ENCODE data around the gene TMEM91.
A peak's percentile ranks its signal among the peaks of the same experiment; 100 is the strongest.

The TMEM91 gene

DNA sequence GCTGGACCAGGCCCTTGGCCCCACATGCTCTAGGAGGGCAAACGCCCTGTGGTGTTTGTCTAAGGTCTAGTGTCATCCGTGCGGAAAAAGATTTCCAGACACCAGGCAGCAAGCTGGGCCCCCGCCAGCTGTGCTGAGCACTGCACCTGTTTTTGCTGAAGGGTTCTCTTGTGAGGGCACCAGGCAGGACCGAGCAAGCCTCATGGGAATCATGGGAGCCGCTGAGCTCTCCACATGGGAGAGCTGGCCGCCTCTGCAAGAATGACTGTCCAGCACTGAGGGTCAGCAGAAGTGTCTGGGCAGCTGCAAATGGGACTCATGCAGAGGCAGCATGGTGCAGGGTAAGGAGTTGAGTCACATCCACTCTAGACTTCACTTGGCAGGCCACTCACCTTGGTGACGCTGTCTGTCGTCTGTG is 38.8 kb downstream of the TMEM91 start:
- Histone ChIP-seq H3K27me3 (ENCODE audit: low read depth, low read length) (no peaks in the 10 kb centered on the region), H3K4me1 (ENCODE audit: control insufficient read depth in 1 of 2, insufficient read depth in 2 of 2, low read length in 2 of 2) (no peaks in the 10 kb centered on the region), H3K4me3 (ENCODE audit: low read depth in 1 of 2, low read length in 2 of 2) (no peak overlapping the region), H3K36me3 (ENCODE audit: control insufficient read depth in 1 of 2, insufficient read depth in 2 of 2, low read length in 2 of 2) (peaks cover 44 to 80% of the 10 kb centered on the region in 2 donors), H3K27ac (ENCODE audit: low read length) (no peak overlapping the region), H3K9me3 (ENCODE audit: control insufficient read depth in 1 of 2, low read length in 2 of 2) (no peaks in the 10 kb centered on the region)

DNA sequence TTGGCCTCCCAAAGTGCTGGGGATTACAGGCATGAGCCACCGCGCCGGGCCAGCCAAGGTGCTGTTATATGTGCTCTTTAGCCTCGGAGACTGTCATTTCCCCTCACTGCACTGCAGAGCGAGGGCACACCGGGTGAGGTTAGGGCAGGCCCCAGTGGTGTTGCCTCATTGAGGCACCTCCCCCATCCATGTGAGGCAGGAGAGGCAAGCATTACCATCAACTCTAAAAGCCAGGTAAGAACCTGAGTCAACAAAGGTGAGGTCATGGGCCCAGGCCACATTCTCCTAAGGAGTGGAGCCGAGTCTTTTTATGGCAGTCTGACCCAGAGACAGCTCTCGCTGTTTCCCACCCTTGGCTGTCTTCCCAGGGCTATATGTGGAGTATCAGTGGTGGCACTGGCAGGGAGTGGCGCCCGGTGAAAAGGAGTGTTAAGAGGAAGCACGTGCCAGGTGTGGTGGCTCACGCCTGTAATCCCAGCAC is 39.9 kb downstream of the TMEM91 start:
- Histone ChIP-seq H3K9me3 (ENCODE audit: control insufficient read depth in 1 of 2, low read length in 2 of 2) (no peaks in the 10 kb centered on the region), H3K4me3 (ENCODE audit: low read depth in 1 of 2, low read length in 2 of 2) (no peak overlapping the region), H3K27ac (ENCODE audit: low read length) (no peak overlapping the region), H3K27me3 (ENCODE audit: low read depth, low read length) (no peaks in the 10 kb centered on the region), H3K4me1 (ENCODE audit: control insufficient read depth in 1 of 2, insufficient read depth in 2 of 2, low read length in 2 of 2) (peaks cover 0 to 4% of the 10 kb centered on the region in 2 donors), H3K36me3 (ENCODE audit: control insufficient read depth in 1 of 2, insufficient read depth in 2 of 2, low read length in 2 of 2) (peaks cover 39 to 83% of the 10 kb centered on the region in 2 donors)

DNA sequence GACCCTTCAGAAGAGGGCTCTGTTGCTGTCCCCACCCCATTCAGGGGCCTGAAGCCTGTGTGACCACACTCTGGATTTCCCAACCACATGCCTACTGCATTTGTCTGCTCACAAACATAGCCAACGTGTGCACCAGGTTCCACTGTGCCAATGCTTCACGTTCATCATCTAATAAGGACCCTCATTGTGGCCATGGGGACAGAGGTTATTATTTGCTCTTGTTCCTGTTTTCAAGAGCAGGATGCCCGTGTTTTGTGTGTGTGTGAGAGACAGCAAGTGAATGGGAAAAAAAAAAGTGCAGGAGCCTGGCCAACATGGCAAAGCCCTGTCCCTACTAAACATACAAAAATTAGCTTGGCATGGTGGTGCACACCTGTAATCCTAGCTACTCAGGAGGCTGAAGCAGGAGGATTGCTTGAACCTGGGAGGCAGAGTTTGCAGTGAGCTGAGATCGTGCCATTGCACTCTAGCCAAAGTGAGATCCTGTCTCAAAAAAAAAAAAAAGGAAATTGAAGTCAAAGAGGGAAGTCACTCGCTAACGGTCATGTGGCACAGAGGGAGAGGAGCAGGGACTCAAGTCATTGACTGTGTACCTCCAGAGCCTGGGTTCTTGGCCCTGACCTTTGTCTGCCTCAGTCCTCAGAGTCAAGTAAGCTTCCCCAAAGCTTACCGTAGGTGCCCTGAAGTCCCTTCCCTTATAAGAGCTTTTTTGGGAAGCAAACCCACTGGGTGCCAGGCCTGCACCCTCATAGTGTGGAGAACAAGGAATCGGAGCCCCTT is 44.0 kb downstream of the TMEM91 start:
- no peak overlapping the region for H3K4me3 ChIP-seq (ENCODE audit: low read depth in 1 of 2, low read length in 2 of 2)
- H3K4me1 ChIP-seq (ENCODE audit: control insufficient read depth in 1 of 2, insufficient read depth in 2 of 2, low read length in 2 of 2) = peaks cover 0 to 19% of the 10 kb centered on the region in 2 donors
- no peaks in the 10 kb centered on the region for H3K27me3 ChIP-seq (ENCODE audit: low read depth, low read length)
- peak overlapping the region; percentile 12 for H3K27ac ChIP-seq (ENCODE audit: low read length)
- peaks cover 28 to 82% of the 10 kb centered on the region in 2 donors for H3K36me3 ChIP-seq (ENCODE audit: control insufficient read depth in 1 of 2, insufficient read depth in 2 of 2, low read length in 2 of 2)
- no peaks in the 10 kb centered on the region for H3K9me3 ChIP-seq (ENCODE audit: control insufficient read depth in 1 of 2, low read length in 2 of 2)

DNA sequence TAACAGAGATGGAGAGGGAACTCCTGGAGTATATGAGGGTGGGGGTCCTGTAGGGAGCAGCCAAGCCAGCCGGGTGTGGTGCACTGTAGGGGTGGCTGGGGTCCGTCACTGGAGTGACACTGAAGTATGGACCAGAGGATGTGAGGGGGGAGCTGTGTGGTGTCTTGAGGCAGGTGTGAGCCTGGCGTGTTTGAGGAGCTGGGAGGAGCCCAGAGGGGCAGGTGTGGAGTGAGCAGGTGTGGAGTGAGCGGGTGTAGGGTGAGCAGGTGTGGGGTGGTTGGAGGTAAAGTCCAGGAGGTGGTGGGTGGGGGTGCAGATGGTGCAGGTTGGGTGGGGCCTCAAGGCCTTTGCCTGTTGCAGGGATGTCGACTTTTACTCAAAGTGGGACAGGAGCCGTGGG is 45.0 kb downstream of the TMEM91 start:
- H3K9me3 ChIP-seq (ENCODE audit: control insufficient read depth in 1 of 2, low read length in 2 of 2) = no peaks in the 10 kb centered on the region
- peaks cover 0 to 29% of the 10 kb centered on the region in 2 donors for H3K4me1 ChIP-seq (ENCODE audit: control insufficient read depth in 1 of 2, insufficient read depth in 2 of 2, low read length in 2 of 2)
- peak overlapping the region; percentile 12 for H3K27ac ChIP-seq (ENCODE audit: low read length)
- no peaks in the 10 kb centered on the region for H3K27me3 ChIP-seq (ENCODE audit: low read depth, low read length)
- H3K36me3 ChIP-seq (ENCODE audit: control insufficient read depth in 1 of 2, insufficient read depth in 2 of 2, low read length in 2 of 2) = peaks cover 23 to 80% of the 10 kb centered on the region in 2 donors
- H3K4me3 ChIP-seq (ENCODE audit: low read depth in 1 of 2, low read length in 2 of 2) = no peak overlapping the region

DNA sequence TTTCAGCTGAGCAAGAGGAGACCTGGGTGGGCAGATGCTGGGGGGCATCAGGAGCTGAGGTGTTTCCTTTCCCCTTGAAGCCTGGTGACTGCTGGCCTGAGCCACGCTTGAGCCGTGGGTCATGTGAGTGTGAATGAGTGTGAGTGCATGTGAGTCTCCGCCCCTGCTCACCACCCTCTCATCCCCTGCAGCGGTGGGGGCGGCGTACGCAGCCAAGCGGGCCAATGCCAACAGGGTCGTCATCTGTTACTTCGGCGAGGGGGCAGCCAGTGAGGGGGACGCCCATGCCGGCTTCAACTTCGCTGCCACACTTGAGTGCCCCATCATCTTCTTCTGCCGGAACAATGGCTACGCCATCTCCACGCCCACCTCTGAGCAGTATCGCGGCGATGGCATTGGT is 45.6 kb downstream of the TMEM91 start:
- Histone ChIP-seq H3K4me1 (ENCODE audit: control insufficient read depth in 1 of 2, insufficient read depth in 2 of 2, low read length in 2 of 2) (peaks cover 3 to 35% of the 10 kb centered on the region in 2 donors), H3K36me3 (ENCODE audit: control insufficient read depth in 1 of 2, insufficient read depth in 2 of 2, low read length in 2 of 2) (peaks cover 22 to 73% of the 10 kb centered on the region in 2 donors)

DNA sequence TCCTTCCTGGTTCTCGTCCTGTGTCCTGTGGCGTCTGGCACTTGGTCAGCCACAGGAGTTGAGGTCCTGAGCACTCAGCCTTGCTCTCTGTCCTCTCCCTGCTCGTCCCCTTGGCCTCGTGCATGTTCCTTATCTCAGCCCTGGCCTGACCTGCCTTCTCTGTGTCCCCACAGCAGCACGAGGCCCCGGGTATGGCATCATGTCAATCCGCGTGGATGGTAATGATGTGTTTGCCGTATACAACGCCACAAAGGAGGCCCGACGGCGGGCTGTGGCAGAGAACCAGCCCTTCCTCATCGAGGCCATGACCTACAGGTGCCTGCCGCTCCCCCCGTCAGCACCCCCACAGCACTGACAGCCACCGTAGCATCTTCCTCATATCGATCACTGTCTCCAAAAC is 46.1 kb downstream of the TMEM91 start:
- no peaks in the 10 kb centered on the region for H3K27me3 ChIP-seq (ENCODE audit: low read depth, low read length)
- H3K4me1 ChIP-seq (ENCODE audit: control insufficient read depth in 1 of 2, insufficient read depth in 2 of 2, low read length in 2 of 2) = peaks cover 4 to 37% of the 10 kb centered on the region in 2 donors
- peaks cover 22 to 69% of the 10 kb centered on the region in 2 donors for H3K36me3 ChIP-seq (ENCODE audit: control insufficient read depth in 1 of 2, insufficient read depth in 2 of 2, low read length in 2 of 2)
- no peak overlapping the region for H3K4me3 ChIP-seq (ENCODE audit: low read depth in 1 of 2, low read length in 2 of 2)
- no peaks in the 10 kb centered on the region for H3K9me3 ChIP-seq (ENCODE audit: control insufficient read depth in 1 of 2, low read length in 2 of 2)
- H3K27ac ChIP-seq (ENCODE audit: low read length) = no peak overlapping the region

More for the DNA sequence above, 45.6 kb downstream of the TMEM91 start:
- H3K9me3 ChIP-seq (ENCODE audit: control insufficient read depth in 1 of 2, low read length in 2 of 2) = no peaks in the 10 kb centered on the region
- H3K4me3 ChIP-seq (ENCODE audit: low read depth in 1 of 2, low read length in 2 of 2) = no peak overlapping the region
- H3K27ac ChIP-seq (ENCODE audit: low read length) = no peak overlapping the region
- no peaks in the 10 kb centered on the region for H3K27me3 ChIP-seq (ENCODE audit: low read depth, low read length)

DNA sequence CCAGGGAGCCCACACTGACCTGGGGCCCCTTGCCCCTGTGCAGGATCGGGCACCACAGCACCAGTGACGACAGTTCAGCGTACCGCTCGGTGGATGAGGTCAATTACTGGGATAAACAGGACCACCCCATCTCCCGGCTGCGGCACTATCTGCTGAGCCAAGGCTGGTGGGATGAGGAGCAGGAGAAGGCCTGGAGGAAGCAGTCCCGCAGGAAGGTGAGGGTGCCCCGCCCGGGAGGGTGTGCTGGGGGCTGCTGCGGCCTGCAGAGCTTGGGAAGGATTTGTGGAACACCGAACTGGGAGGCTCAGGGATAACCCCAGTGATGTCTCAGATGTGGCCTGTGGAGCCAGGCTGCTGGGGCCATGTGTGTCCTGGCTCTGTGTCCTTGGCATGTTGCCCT is 46.6 kb downstream of the TMEM91 start:
- H3K27ac ChIP-seq (ENCODE audit: low read length) = no peak overlapping the region
- no peaks in the 10 kb centered on the region for H3K9me3 ChIP-seq (ENCODE audit: control insufficient read depth in 1 of 2, low read length in 2 of 2)
- peaks cover 22 to 68% of the 10 kb centered on the region in 2 donors for H3K36me3 ChIP-seq (ENCODE audit: control insufficient read depth in 1 of 2, insufficient read depth in 2 of 2, low read length in 2 of 2)
- peaks cover 4 to 41% of the 10 kb centered on the region in 2 donors for H3K4me1 ChIP-seq (ENCODE audit: control insufficient read depth in 1 of 2, insufficient read depth in 2 of 2, low read length in 2 of 2)
- no peak overlapping the region for H3K4me3 ChIP-seq (ENCODE audit: low read depth in 1 of 2, low read length in 2 of 2)
- H3K27me3 ChIP-seq (ENCODE audit: low read depth, low read length) = no peaks in the 10 kb centered on the region

DNA sequence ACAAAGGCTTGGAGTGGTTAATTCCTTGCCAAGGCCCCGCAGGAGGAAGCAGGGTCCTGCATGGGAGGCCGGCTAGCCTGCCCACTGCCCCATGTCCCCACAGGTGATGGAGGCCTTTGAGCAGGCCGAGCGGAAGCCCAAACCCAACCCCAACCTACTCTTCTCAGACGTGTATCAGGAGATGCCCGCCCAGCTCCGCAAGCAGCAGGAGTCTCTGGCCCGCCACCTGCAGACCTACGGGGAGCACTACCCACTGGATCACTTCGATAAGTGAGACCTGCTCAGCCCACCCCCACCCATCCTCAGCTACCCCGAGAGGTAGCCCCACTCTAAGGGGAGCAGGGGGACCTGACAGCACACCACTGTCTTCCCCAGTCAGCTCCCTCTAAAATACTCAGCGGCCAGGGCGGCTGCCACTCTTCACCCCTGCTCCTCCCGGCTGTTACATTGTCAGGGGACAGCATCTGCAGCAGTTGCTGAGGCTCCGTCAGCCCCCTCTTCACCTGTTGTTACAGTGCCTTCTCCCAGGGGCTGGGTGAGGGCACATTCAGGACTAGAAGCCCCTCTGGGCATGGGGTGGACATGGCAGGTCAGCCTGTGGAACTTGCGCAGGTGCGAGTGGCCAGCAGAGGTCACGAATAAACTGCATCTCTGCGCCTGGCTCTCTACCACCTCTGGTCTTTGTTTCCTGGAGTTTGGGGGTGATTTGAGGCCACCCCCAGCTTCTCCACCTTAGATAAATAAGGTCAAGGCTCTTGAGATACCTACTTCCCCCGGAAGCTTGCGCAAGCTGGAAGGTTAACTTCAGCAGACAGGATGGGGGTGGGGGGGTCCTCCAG is 48.2 kb downstream of the TMEM91 start:
- Histone ChIP-seq H3K9me3 (ENCODE audit: control insufficient read depth in 1 of 2, low read length in 2 of 2) (no peaks in the 10 kb centered on the region), H3K36me3 (ENCODE audit: control insufficient read depth in 1 of 2, insufficient read depth in 2 of 2, low read length in 2 of 2) (peaks cover 10 to 55% of the 10 kb centered on the region in 2 donors), H3K4me1 (ENCODE audit: control insufficient read depth in 1 of 2, insufficient read depth in 2 of 2, low read length in 2 of 2) (peaks cover 8 to 50% of the 10 kb centered on the region in 2 donors), H3K27me3 (ENCODE audit: low read depth, low read length) (no peaks in the 10 kb centered on the region), H3K27ac (ENCODE audit: low read length) (peak overlapping the region; percentile 45), H3K4me3 (ENCODE audit: low read depth in 1 of 2, low read length in 2 of 2) (no peak overlapping the region)

DNA sequence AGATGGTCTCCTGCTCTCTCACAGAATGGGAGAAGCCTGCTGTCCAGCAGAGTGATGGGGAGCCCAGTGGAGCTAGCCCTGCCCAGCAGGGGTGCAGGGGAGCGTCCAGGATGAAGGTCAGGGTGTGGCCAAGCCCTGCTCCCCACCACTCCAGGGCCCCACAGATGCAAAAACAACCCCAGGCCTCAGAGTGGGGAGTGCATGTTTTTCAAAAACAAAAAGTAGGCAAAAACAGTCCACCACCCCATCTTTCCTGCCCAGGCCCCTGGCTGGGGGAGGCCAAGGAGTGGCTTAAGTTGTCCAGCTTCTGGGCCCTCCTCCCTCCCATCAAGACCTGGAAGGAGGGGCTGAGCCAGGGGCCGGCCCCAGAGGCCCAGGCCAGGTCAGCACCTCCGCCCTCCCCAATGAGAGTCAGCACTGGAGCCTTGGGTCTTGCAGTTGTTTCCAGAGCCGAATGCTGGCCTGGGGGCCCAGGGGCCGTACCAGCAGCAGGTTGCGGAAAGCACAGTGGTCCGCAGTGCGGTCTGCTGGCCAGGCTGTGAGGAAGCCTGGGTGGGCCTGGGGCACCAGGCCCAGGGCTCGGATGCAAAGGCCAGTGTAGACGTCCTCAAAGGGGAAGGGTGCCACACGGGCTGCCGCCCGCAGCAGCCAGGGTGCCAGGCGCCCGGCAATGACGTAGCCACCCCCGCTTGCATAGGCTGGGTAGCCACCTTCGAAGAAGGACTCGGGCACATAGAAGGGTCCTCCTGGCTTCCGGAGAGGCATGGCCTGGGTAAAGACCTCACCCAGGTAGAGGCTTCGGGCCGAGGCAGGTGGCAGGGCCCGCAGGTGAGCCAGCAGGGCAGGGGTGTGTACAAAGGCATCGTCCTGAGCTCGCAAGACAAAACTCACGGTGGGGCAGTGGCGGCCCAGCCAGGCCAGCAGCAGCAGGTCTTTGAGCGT is 49.1 kb downstream of the TMEM91 start:
- Histone ChIP-seq H3K4me1 (ENCODE audit: control insufficient read depth in 1 of 2, insufficient read depth in 2 of 2, low read length in 2 of 2) (peaks cover 8 to 50% of the 10 kb centered on the region in 2 donors), H3K27ac (ENCODE audit: low read length) (peak overlapping the region; percentile 45), H3K36me3 (ENCODE audit: control insufficient read depth in 1 of 2, insufficient read depth in 2 of 2, low read length in 2 of 2) (peaks cover 7 to 46% of the 10 kb centered on the region in 2 donors), H3K27me3 (ENCODE audit: low read depth, low read length) (no peaks in the 10 kb centered on the region), H3K9me3 (ENCODE audit: control insufficient read depth in 1 of 2, low read length in 2 of 2) (no peaks in the 10 kb centered on the region), H3K4me3 (ENCODE audit: low read depth in 1 of 2, low read length in 2 of 2) (peak overlapping the region; percentile 37 to 78)

DNA sequence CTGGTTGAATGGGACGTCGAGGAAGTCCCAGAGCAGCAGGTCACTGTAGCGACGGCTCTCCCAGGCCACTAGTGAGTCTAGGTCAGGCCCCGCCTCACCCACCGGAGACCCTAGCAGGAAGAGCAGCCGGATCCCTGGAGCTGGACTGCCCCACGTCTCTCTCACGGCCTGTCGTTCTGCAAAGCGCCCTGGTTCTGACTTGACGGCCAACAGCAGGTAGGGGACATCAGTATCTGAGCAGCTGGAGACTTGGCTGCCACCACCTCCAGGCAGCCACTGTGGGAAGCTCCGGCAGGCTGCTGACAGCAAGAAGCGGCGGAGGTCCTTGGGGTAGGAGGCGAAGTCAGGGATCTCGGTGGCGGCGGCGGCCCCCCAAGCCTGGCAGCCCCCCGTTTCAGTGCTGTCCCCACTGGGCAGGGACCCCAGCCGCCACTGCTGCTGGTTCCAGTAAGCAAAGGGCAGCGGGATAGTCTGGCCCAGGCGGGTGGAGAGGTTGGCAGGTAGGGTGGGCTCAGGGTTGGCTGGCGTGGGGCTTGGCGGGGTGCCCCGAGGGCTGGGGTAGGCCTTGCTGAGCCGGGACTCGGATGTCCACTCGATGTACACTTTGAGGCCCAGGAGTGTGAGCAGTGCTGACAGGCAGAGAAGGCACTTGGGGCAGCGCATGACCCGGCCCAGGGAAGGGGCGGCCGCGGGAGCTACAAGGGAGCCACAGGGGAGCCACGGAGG is 49.9 kb downstream of the TMEM91 start:
- peaks cover 9 to 44% of the 10 kb centered on the region in 2 donors for H3K36me3 ChIP-seq (ENCODE audit: control insufficient read depth in 1 of 2, insufficient read depth in 2 of 2, low read length in 2 of 2)
- H3K4me1 ChIP-seq (ENCODE audit: control insufficient read depth in 1 of 2, insufficient read depth in 2 of 2, low read length in 2 of 2) = peaks cover 8 to 45% of the 10 kb centered on the region in 2 donors
- peak overlapping the region; percentile 78 to 94 for H3K4me3 ChIP-seq (ENCODE audit: low read depth in 1 of 2, low read length in 2 of 2)
- no peaks in the 10 kb centered on the region for H3K9me3 ChIP-seq (ENCODE audit: control insufficient read depth in 1 of 2, low read length in 2 of 2)
- no peaks in the 10 kb centered on the region for H3K27me3 ChIP-seq (ENCODE audit: low read depth, low read length)
- peak overlapping the region; percentile 97 for H3K27ac ChIP-seq (ENCODE audit: low read length)

Measured in muscle layer of duodenum (tissue), 2 donors.